EH (cell line): Measurements from ENCODE around the gene CAPN6.

ENCODE experiments used
- DNase-seq: peaks from one replicate; pipeline ENCODE4 v3.0.0-alpha.2; 2015; ENCODE audit warnings: low read depth

The CAPN6 gene

DNA sequence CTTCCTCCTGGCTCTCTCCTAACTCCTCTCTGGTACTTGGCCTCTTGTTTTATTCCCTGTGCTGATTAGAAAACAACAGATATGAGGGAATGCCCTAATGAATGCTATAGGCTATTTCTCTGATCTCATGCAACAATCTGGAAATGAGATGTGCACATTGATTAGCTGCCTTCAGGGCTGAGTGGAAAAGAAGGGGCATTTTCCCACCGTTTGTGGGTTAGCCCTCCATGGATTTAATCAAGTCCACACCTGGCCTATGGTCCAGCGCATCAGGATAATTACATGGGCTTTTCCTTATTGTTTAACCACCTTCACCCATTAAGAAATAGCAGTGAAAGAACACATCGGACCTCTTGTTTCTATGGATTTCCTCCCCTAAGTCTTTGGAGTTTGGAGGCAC is 70.0 kb downstream of the CAPN6 start:
- DNase-seq: no peak

DNA sequence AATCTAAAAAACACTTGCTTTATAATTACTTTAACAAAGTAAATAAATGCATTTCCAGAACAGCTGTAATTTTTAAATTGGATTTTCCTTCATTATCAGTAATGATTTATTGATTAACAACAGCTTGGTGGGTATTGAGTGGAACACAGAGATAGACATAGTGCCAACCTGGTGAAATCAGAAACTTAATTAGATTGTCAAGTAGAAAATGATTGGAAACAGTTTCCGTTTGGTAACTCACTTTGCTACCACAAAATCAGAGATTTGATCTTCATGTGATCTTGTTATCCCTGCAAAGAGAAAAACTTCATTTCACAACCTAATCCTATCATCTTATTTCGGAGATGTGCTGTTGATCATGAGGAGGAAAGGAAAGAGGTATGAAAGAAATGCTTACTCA is 70.8 kb downstream of the CAPN6 start:
- DNase-seq: no peak
